Right lung (tissue), 10 donors: ENCODE data around the gene SLC5A5. TPM values are rescaled to one million over a fixed set of nuclear protein-coding genes. Genes with fewer than 3 reads are reported as not detected.

ENCODE experiments used
- DNase-seq, 2 donors: peaks; one replicate each; pipeline ENCODE4 v3.0.0-alpha.2; 2013
- long read RNA-seq, 8 donors: transcript quantifications; one replicate each; lab custom pipeline, GENCODE V29; 2026
- polyA plus RNA-seq, 5 donors: library from polyadenylated mRNA; unstranded; fragments of 120-200 nt; gene quantifications; one replicate each; pipeline versions ENCODE4 v1.2.1 to v1.2.3, GENCODE V29; 2013; ENCODE audit warnings: inconsistent platforms in 1 of 5, low replicate concordance in 1 of 5; ENCODE audit not compliant: insufficient read length in 5 of 5, insufficient read depth in 1 of 5

Gene SLC5A5
- under 1 TPM in 4 of 5 donors, not detected in 1; 0.05 to 0.13 (median 0.08) TPM for polyA plus RNA-seq
- long read RNA-seq, donor 1, result 0 reads
- long read RNA-seq, donor 2, result 0 reads
- long read RNA-seq, donor 3, result 0 reads
- long read RNA-seq, donor 4, result 0 reads
- long read RNA-seq, donor 5, result 0 reads
- long read RNA-seq, donor 6, result 0 reads
- long read RNA-seq, donor 7, result 0 reads
- long read RNA-seq, donor 8, result 0 reads

GRCh38 chr19:17871878-17872250, at the start of gene SLC5A5:
TSS of gene SLC5A5 (plus strand) at chr19:17871945. CDS start at chr19:17872320, 375 bp downstream.
- DNase-seq, result no peak

- no peak for DNase-seq
Observed at GRCh38 chr19:17824339-17824738, 47.4 kb upstream of the SLC5A5 start.

- DNase-seq, result no peak
Observed at GRCh38 chr19:17826508-17827056, 45.2 kb upstream of the SLC5A5 start.

- DNase-seq, result no peak
Observed at GRCh38 chr19:17829855-17830566, 41.7 kb upstream of the SLC5A5 start.

GRCh38 chr19:17830567-17831418, 41.0 kb upstream of the SLC5A5 start:
- no peak for DNase-seq

GRCh38 chr19:17831419-17831888, 40.3 kb upstream of the SLC5A5 start:
- no peak for DNase-seq

- DNase-seq, result no peak
Observed at GRCh38 chr19:17832443-17833208, 39.1 kb upstream of the SLC5A5 start.

GRCh38 chr19:17834350-17835181, 37.2 kb upstream of the SLC5A5 start:
- no peak for DNase-seq

GRCh38 chr19:17835182-17836006, 36.4 kb upstream of the SLC5A5 start:
- no peak for DNase-seq

- no peak for DNase-seq
Observed at GRCh38 chr19:17836530-17836929, 35.2 kb upstream of the SLC5A5 start.

- DNase-seq, result no peak
Observed at GRCh38 chr19:17837972-17838371, 33.8 kb upstream of the SLC5A5 start.

GRCh38 chr19:17840019-17840418, 31.7 kb upstream of the SLC5A5 start:
- no peak for DNase-seq

- no peak for DNase-seq
Observed at GRCh38 chr19:17841371-17841809, 30.4 kb upstream of the SLC5A5 start.

GRCh38 chr19:17841810-17842662, 29.7 kb upstream of the SLC5A5 start:
- DNase-seq, result peak in 1 of 2 donors; percentile 42

- no peak for DNase-seq
Observed at GRCh38 chr19:17842663-17843291, 29.0 kb upstream of the SLC5A5 start.

- DNase-seq, result no peak
Observed at GRCh38 chr19:17843292-17843827, 28.4 kb upstream of the SLC5A5 start.

- no peak for DNase-seq
Observed at GRCh38 chr19:17843908-17844490, 27.7 kb upstream of the SLC5A5 start.
